Activated CD4-positive, alpha-beta T cell treated with anti-CD3 and anti-CD28 coated beads for 4 hours (primary cell): ENCODE results near the gene TEX29.

Experiments used
- DNase-seq, 2 donors: peaks; one replicate each; pipeline ENCODE4 v3.0.0-alpha.2; 2020

TEX29 gene

DNA sequence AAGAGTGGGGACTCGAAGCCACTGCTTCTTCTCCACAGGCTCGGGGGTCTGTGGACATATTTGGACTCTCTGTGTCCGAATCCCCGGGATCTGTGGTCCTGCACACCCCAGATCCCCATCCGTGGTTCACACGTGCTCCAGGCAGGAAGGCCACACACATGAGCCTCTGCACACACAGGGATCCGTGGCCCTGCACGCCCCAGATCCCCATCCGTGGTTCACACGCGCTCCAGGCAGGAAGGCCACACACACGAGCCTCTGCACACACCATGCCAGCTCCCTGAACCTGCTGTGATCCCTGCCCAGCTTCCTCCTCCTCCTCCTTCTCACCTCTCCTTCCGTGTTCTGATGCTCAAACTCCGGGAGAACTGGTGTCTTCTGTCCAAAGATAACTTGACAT is 3.1 kb downstream of the TEX29 start:
- DNase-seq: no peak

DNA sequence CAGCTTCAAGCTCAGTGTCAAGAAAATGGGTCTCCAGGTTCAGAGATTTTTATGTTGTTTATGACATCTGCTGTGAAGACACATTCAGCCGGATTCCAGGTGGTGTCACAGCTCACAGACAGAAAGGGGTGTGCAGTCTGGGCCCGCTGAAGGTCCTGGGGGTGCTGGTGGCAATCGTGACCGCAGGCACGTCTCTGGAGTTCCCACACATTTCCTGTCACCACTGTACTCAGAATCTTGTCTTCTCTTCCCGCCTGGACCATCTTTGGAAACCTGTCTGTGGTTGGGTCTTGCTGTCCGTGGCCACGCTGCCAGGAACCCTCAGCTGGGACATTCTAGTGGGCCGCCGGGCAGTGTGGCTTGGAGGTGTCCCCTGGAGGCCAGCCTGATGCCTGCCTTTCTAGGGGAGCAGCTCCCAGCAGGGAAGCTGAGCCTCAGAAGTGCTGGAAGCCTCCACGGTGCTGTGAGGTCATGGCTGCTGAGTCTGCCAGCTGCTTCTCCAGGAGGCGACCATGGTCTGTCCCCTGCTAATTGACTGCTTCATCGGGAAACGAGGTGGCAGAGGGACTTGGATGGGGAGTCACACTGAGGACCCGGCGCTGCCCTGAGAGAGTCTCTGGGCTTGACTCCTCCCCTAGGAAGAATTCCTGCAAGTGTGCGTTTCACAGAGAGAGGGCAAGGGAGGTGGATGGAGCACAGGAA is 3.7 kb downstream of the TEX29 start:
- no peak for DNase-seq

DNA sequence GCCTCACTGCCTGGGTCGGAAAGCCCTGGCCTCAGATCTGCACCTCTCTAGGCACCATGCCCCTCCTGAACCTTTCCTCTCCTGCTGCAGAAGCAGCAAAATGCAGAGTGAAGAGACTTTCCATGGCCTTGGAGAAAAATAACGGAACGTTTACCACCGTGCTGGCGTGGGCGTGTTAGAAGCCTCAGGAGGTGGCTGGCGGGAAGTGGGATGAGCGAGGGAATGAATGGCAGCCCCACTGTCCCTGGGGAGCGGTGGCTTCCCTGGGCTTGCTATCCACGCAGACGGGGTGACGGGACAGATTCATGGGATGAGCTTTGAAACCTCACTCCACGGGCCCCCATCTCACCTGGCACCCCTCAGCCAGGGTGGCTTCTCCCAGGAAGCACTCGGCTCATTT is 4.3 kb downstream of the TEX29 start:
- no peak for DNase-seq

DNA sequence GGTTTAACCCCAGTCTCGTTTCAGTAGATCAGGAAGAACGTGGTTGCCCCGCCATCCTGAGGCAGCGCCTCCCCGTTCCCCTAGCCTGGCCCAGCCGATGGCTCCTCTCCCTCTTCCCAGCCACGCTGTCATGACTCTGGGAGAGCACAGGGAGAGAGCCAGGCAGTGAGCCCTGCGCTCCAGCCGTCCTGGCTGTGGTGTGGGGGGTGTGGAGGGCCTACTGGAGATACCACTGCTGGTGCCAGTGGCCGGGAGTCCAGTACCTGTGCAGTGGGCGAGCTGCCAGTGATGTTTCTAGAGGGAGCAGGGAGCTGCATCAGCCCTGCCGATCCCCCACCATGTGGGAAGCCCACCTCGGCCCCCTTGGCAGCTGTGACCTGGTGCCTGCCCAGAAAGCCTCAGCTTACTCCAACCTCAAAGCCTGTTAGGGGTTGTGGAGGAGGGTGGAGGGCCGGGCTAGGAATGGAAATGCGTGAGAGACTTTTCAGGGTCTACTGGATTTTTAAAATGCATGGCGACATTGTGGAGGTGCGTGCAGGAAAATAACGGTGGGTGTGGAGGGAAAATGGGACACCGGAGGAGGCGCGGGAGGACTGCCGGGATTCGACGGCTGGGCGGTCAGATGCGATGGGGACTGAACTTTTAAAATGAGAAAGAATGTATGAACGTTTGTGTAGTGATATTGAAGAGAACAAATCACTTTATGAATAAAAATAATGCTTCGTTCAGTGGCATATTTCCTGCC is 4.9 kb downstream of the TEX29 start:
- no peak for DNase-seq

DNA sequence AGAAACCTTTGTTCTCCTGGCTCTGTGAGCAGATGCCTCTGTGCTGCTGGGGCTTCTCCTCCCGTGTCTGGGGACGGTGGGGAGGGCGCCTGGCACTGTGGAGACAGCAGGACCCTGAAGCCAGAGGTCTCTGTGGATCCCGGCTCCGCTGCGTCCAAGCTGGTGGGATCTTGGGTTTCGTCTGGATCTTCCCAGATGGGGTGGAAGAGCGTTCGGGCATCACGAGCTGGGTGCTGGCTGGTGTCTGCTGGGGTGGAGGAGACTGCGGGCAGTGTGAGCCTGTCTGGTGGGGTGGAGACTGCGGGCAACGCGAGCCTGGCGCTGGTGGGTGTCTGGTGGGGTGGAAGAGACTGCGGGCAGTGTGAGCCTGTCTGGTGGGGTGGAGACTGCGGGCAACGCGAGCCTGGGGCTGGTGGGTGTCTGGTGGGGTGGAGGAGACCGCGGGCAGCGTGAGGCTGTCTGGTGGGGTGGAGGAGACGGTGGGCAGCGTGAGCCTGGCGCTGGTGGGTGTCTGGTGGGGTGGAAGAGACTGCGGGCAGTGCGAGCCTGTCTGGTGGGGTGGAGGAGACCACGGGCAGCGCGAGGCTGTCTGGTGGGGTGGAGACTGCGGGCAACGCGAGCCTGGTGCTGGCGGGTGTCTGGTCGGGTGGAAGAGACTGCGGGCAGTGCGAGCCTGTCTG is 5.6 kb downstream of the TEX29 start:
- DNase-seq: no peak

DNA sequence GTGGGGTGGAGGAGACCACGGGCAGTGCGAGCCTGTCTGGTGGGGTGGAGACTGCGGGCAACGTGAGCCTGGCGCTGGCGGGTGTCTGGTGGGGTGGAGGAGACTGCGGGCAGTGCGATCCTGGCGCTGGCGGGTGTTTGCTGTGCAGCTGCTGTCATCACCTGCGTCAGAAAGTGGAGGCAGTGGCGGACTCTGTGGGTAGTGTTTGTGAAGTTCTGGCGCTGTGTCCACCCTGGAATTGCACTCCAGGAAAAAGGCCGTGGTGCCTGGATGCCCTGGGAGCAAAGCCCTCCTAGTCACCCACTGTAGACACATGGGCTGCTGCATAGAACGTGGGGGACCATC is 6.2 kb downstream of the TEX29 start:
- no peak for DNase-seq

DNA sequence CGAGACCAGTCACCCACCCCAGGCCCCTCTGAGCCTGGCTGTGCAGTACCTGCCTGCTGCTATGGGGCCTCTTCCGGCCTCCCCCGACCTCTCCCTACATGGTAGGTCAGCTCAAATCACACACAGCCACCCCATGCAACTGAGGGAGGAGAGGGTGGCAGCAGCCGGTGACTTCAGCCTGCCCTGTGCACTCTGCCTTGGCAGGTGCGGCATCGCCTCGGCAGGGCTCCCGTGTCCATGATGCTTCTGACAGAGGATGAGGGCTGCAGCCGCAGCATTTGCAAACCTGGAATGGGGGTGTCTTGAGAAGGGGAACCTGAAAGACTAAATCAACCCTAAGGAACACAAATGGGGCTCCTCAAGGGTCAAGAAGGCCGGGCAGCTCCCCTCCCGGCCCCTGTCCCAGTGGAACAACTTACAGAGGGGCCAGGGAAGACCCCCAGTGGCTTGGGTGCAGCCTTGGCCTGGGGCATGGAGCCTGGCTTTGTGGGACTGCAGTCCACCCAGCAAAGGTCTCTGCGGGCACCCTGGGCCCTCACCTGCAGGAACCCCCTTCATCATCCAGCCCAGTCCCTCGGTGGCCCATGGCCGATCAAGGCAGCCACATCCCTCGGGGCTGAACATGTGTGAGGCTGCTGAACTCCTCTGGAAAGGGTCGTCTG is 6.7 kb downstream of the TEX29 start:
- DNase-seq: no peak

DNA sequence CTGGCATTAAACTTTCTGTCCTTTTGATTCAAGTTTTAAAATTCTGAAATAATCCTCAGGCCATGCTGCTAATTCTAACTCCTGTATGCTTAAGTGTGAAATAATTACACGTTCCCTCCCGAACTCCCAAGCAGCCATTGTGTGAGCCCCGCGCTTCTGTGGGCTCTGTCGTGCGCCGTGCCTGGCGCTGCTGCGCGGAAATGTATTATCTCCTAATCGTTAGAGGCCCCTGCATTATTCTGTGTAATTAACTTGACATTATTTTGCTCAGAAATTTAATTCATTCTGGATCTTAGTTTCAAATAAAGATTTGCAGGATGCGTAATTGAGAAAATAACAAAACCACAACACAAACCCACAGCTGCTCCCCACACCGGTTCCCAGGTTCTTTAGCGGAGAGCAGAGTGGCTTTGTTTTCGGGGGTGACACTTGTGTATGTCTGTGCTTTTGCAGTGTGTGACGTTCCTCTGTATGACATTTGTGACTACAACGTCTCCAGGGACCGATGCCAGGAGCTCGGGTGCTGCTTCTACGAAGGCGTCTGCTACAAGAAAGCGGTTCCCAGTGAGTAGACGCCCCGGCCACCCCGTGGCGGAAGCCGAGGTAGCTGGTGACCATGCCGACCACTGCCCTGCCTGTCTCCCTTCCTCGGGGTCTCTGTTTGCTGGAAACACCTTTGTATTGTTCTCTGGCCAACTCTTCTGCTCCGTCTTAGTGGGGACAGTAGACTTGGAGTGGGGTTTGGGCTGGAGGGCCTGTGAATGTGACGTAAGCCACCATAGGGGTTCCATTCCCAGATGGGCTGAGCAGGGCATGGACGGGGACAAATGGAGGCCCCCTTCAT is 7.5 kb downstream of the TEX29 start:
- DNase-seq: no peak

DNA sequence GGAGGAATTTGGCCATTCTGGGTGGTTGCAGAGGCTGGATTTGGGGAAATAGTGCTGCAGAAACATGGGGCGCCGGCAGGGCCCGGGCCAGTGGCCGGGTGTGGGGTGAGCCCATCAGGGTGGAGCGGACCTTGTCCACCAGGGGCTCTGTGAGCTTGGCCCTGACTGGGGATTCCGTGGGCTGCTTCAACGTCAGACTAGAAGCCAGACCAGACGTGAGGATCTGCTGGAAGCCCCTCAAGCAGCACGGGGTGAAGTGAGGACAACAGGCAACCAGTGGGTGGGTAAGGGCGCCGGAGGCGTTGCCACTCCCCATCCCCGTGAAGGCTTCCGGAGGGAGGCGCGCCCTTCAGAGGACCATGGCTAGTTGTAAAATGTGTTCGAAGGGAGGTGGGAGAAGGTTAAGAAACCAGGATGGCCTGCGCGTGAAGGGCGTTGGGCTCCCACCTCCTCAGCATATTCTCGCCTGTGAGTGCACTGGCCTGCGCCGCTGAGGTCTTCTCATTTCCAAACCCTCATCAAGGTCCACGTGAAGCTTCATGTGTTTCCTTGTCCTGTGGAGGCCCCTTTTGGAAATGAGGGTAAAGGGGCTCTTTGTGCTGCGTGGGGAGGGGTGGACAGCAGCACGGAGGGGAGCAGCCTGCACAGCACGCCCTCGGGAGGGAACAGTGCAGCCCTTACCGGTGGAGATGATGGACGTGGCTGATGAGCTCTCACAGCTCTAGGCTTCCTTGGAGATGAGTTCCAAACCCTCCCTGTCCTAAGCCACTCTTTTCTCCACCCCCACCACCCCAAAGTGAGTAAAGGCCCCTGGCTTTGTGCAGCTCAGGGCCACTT is 8.3 kb downstream of the TEX29 start:
- DNase-seq: no peak

DNA sequence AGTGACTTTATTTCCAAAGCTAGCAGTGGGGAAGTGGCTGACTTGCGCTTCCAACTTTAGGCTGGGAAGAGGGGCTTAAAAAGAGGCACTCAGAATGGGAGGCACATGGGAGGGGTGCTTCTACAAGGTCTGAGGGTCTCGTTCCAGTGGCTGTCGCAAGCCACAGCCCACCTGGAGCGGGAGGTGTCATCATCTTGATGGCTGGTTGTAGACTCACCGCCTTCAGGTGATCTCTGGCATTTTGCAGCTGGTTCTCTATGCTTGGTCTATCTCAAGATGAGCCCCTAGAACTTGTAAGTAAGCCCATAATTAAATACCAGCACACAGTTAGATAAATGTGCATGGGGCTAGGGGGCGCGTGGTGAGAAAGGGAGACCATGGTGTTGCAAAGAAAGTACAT is 9.2 kb downstream of the TEX29 start:
- DNase-seq: no peak

DNA sequence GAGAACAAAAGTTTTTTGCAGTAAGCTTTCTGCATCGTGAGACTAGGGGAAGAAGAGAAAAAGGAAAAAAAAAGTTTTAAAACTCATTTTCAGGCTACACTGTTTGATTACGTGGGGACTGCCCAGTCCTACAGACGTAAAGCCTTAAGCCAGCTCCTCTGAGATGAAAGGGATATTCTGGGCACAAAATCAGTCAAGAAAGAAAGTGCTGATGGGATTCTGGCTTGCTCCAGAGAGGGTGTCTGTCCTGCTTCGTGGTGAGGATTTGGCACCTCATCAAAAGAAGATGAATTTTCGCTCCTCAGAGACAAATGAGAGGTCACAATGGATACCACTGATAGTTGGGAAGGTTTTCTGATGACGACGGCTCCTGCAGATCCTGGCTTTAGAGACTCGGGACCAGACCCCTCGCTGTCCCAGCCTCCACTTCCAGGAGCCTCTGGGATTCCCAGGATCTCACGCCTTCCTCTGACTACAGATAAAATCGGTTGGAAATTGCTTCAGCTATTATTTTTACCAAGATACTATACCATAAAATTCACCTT is 9.7 kb downstream of the TEX29 start:
- DNase-seq: no peak

DNA sequence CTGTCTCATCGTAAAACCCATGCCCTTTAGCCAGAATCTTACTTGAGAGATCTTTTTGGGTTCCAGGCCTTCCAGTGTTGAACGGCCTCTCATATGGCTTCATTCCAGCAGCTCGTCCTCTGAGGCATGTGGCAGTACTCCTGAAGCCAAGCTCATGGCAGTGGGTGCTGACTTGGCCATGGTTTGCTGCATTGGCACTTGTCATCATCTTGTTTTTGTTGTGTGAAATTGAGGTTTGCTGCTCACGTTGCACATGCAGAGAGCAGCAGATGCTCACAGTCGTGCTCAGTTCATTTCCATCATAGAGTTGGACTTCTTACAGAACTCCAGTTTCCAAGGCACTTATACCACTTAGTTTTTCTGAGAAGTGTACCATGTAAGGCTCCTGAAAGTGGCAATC is 14.9 kb downstream of the TEX29 start:
- no peak for DNase-seq

DNA sequence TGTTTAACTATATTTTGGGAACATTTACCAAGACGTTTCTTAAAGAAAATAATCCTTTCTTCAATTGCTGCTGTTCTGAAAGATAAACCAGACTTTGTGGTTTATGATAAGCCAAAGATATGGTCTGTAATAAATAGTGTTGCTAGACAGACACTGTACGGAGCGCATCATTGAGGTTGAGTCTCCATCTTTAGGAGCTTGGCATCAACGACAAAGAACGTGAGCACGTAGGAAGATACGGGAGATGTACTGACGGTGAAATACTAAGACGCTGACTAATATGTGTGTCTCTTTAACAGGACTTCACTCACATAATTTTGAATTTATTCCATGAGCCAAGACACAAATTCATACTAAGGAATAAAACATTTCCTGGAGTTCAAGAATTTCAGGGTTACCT is 16.2 kb downstream of the TEX29 start:
- no peak for DNase-seq

DNA sequence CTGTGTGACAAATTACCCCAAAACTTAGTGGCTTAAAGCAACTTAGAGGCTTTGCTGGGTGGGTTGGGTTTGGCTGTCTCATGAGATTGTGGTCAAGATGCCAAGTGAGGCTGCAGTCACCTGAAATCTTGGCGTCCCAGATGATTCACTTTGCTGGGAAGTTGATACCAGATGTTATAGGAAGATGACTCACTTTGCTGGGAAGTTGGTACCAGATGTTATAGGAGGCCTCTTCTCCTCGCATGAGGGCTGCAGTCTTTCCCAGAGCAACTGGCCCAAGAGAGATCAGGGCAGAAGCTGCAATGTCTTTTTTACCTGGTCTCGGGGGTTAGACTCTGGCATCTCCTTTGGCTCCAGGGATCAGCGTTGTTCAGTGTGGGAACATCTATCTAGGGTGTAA is 16.8 kb downstream of the TEX29 start:
- DNase-seq: no peak

DNA sequence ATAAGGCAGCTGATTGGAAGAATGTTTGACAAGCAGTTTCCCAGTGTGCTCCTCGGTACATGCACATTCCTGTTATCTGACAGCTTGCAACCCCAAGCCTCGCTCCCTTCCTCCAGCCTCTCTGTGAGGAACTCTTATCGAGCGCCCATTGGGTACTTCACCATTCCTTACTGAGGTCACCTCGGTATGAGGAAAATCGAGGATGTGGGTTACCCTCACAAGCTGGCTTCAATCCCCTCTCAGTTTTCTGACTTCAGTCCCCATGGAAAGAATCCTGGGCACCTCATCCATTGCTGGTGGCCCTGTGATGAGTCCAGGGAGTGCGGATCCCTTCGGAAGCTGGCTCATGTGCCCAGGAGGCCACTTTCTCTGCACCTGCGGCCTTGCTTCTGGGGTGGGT is 17.3 kb downstream of the TEX29 start:
- DNase-seq: no peak

DNA sequence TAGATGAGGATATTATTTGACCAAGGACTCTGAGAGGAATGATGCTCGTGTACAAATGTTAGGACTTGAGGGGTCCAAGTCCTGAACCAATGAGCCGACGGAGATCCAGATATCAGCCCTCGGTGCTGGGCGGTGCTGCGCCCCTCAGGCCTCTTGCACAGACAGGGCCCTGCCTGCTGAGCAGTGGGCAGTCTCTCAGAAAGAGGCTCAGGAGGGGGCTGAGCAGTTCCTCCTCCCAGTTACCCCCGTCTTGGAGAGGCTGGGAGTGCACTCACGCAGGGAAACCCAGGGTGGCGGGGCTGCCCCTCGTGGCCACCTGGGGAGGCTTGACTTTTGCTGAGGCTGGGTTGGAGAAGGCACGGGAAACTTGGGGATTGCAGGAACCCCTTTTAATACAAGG is 18.4 kb downstream of the TEX29 start:
- DNase-seq: no peak

DNA sequence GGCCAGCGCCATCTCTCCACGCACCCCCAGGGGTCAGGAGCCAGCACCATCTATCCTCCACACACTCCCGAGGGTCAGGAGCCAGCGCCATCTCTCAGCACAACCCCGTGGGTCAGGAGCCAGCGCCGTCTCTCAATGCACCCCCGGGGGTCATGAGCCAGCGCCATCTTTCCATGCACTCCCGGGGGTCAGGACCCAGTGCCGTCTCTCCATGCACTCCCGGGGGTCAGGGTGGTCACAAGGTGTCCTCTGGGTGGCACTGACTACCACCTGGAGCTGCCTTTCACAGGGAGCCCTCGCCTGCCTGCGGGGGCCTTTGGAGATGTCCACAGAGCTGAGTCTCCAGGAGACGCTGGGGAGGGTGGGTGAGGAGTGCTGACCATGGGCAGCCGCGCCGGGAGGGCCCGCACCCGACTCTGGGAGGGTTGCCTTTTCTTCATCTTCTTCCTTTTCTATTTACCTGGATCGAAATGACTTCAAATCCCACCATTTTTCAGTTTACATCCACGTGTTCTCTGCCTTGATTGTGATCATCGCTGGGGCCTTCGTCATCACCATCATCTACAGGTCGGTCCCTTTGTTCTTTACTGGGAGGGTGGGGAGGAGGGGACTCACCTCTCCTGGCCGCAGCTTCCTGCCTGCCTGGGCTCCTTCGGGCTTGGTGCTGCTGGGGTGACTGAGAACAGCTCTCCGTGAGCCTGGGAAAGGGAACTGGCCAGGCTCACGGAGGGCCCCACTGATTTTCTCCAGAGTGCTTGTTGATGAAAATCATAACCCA is 19.1 kb downstream of the TEX29 start:
- DNase-seq: no peak

DNA sequence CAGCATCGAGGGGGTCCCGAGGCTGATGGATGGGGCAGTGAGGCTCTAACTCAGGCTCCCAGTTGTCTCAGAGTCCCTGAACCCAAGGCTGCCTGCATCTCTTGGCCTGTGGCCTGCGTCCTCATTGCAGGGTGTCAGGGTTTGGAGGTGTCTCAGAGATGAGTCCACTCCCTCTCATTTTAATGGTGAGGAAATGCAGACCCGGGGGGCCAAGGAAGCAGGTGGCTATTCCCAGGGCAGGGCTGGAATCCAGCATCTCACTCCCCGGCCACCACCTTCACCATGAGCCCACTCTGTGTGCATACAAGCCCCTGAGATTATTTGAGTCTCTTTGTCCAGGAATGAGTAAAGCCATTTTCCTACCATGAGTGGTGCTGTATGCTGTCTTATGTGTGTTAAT is 21.4 kb downstream of the TEX29 start:
- DNase-seq: no peak

DNA sequence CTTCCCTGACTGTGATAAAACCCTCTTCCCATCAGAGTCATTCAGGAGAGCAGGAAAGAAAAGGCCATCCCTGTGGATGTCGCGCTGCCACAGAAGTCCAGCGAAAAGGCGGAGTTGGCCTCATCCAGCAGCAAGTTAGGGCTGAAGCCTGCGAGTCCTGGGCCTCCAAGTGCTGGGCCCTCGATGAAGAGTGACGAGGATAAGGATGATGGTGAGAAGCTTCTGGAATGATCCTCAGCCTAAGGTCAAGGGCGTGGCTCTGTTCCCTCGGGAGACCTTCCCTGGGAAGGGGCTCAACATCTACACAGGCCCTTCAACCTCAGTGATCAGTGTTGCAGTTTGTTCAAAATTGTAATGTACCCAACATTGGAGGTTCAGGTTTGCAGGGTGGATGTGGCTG is 22.3 kb downstream of the TEX29 start:
- DNase-seq: no peak

DNA sequence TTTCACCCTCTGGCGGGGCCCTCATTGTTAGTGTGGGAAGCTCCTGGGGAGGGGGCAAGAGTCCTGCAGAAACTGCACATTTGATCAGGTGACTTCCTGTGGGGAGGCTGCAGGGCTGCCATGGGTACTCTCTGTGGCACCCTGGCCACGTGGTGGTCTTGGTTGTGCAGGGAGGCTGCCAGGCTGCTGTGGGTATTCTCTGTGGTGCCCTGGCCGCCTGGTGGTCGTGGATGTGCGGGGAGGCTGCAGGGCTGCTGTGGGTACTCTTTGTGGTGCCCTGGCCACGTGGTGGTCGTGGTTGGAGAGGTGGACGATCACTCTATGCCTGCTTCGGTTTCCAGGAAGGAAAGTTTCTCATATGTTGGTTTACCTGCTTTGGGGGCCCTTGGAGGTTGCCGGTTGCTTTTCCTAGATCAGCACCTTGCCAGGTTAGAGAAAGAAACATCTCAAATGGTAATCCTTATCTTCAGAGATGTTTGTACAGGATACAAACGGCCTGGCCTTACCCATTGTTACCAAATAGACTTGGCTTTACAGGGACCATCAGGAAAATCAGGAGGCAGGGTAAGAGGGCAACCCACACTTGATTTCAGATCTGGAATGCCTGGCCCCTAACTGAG is 22.9 kb downstream of the TEX29 start:
- no peak for DNase-seq
